Neural progenitor cell (in vitro differentiated cells): Measurements from ENCODE around the gene PRTFDC1. TPM values are rescaled to one million over a fixed set of nuclear protein-coding genes. Genes with fewer than 3 reads are reported as not detected.

Source experiments
- DNase-seq: peaks from one replicate; pipeline ENCODE4 v3.0.0-alpha.2; 2016; ENCODE audit warnings: low spot score
- H2AFZ ChIP-seq: fragments of 200-600 bp; sonication (generic); replicated peaks from 2 replicates; pipeline ENCODE4 v1.6.1; 2016; ENCODE audit warnings: antibody characterized with exemption
- H3F3A ChIP-seq: fragments of 200-600 bp; sonication (generic); 2 replicates; pipeline ENCODE4 v1.6.1; 2016; ENCODE audit warnings: antibody characterized with exemption, low read depth
- H3K27ac ChIP-seq: fragments of 200-600 bp; sonication (generic); 2 replicates; pipeline ENCODE4 v1.5.1; 2016; ENCODE audit warnings: mild to moderate bottlenecking
- H3K27me3 ChIP-seq: fragments of 200-600 bp; sonication (generic); 2 replicates; pipeline ENCODE4 v1.6.1; 2016; ENCODE audit warnings: mild to moderate bottlenecking, moderate library complexity
- H3K36me3 ChIP-seq: fragments of 200-600 bp; sonication (generic); 2 replicates; pipeline ENCODE4 v1.5.1; 2016
- H3K4me1 ChIP-seq: fragments of 200-600 bp; sonication (generic); 2 replicates; pipeline ENCODE4 v1.6.1; 2016; ENCODE audit warnings: mixed run types
- H3K4me2 ChIP-seq: fragments of 200-600 bp; sonication (generic); 2 replicates; pipeline ENCODE4 v1.6.1; 2016
- H3K4me3 ChIP-seq: fragments of 200-600 bp; sonication (generic); 2 replicates; pipeline ENCODE4 v1.5.1; 2016
- H3K79me2 ChIP-seq: fragments of 200-600 bp; sonication (generic); 2 replicates; pipeline ENCODE4 v1.6.1; 2016; ENCODE audit warnings: low read depth
- H3K9ac ChIP-seq: fragments of 200-600 bp; sonication (generic); 2 replicates; pipeline ENCODE4 v1.6.1; 2016
- H3K9me3 ChIP-seq: fragments of 200-600 bp; sonication (generic); 2 replicates; pipeline ENCODE4 v1.5.1; 2016; ENCODE audit warnings: low read depth
- H4K20me1 ChIP-seq: fragments of 200-600 bp; sonication (generic); 2 replicates; pipeline ENCODE4 v1.6.1; 2016; ENCODE audit warnings: low read depth
- H3K27ac Mint-ChIP-seq: 3 replicates; pipeline ENCODE4 v1.8.0; 2021; ENCODE audit warnings: mixed read lengths
- H3K27me3 Mint-ChIP-seq: 2 replicates; pipeline ENCODE4 v1.8.0; 2022; ENCODE audit warnings: low read depth, mild to moderate bottlenecking, inconsistent platforms, moderate library complexity, mixed read lengths; ENCODE audit not compliant: insufficient read depth
- H3K36me3 Mint-ChIP-seq: 3 replicates; pipeline ENCODE4 v1.8.0; 2021; ENCODE audit warnings: mixed read lengths
- H3K4me1 Mint-ChIP-seq: 3 replicates; pipeline ENCODE4 v1.8.0; 2021; ENCODE audit warnings: mixed read lengths
- H3K4me3 Mint-ChIP-seq: 3 replicates; pipeline ENCODE4 v1.8.0; 2021; ENCODE audit warnings: mild to moderate bottlenecking, moderate library complexity, mixed read lengths
- H3K9me3 Mint-ChIP-seq: 3 replicates; pipeline ENCODE4 v1.8.0; 2020; ENCODE audit warnings: mixed read lengths
- CTCF ChIP-seq: fragments of 200-600 bp; sonication (generic); IDR thresholded peaks from 2 replicates; pipeline ENCODE4 v1.5.1; 2017; ENCODE audit warnings: antibody characterized with exemption, mild to moderate bottlenecking
- EZH2 ChIP-seq: fragments of 200-600 bp; sonication (generic); IDR thresholded peaks from 2 replicates; pipeline ENCODE4 v1.6.1; 2017; ENCODE audit warnings: antibody characterized with exemption, mild to moderate bottlenecking, moderate library complexity
- EZH2phosphoT487 ChIP-seq: fragments of 200-600 bp; sonication (generic); IDR thresholded peaks from 2 replicates; pipeline ENCODE4 v1.6.1; 2017; ENCODE audit warnings: antibody characterized with exemption
- total RNA-seq: library from RNA; depleted of rRNA; stranded (reverse); fragments of >200 nt; gene quantifications from 2 replicates; pipeline ENCODE4 v1.2.3, GENCODE V29; 2015; ENCODE audit warnings: low replicate concordance

The PRTFDC1 gene
- total RNA-seq, 1 donor from 2014 or later = 37.7 TPM

- Histone ChIP-seq H3F3A (no peaks in the 10 kb centered on the region), H3K9me3 (no peaks in the 10 kb centered on the region), H3K79me2 (no peaks in the 10 kb centered on the region), H3K36me3 (no peaks in the 10 kb centered on the region), H3K27me3 (no peaks in the 10 kb centered on the region), H3K9ac (no peak overlapping the region), H3K27ac (no peak overlapping the region), H3K4me1 (no peaks in the 10 kb centered on the region), H3K4me3 (no peak overlapping the region), H2AFZ (no peak overlapping the region), H3K4me2 (no peak overlapping the region), H4K20me1 (no peaks in the 10 kb centered on the region)
- TF ChIP-seq CTCF (no peak), EZH2phosphoT487 (no peak), EZH2 (no peak)
- DNase-seq = no peak
- H3K27ac Mint-ChIP-seq = no peak overlapping the region
- no peaks in the 10 kb centered on the region for H3K27me3 Mint-ChIP-seq
- no peaks in the 10 kb centered on the region for H3K9me3 Mint-ChIP-seq
- H3K4me3 Mint-ChIP-seq = no peak overlapping the region
- peaks cover 18% of the 10 kb centered on the region for H3K4me1 Mint-ChIP-seq
- H3K36me3 Mint-ChIP-seq = no peaks in the 10 kb centered on the region
Observed at GRCh38 chr10:24899571-24899970, 52.8 kb downstream of the PRTFDC1 start.

- Mint-ChIP-seq H3K4me1 (peaks cover 18% of the 10 kb centered on the region), H3K27me3 (no peaks in the 10 kb centered on the region), H3K36me3 (no peaks in the 10 kb centered on the region), H3K27ac (no peak overlapping the region), H3K4me3 (no peak overlapping the region), H3K9me3 (no peaks in the 10 kb centered on the region)
- no peaks in the 10 kb centered on the region for H3K27me3 ChIP-seq
- H3K4me2 ChIP-seq = no peak overlapping the region
- no peak for DNase-seq
- no peak overlapping the region for H3K9ac ChIP-seq
- H3F3A ChIP-seq = no peaks in the 10 kb centered on the region
- no peak overlapping the region for H2AFZ ChIP-seq
- TF ChIP-seq EZH2phosphoT487 = no peak
- H3K4me3 ChIP-seq = no peak overlapping the region
- H3K27ac ChIP-seq = no peak overlapping the region
- H3K79me2 ChIP-seq = no peaks in the 10 kb centered on the region
- H3K4me1 ChIP-seq = no peaks in the 10 kb centered on the region
- no peaks in the 10 kb centered on the region for H3K9me3 ChIP-seq
- H3K36me3 ChIP-seq = no peaks in the 10 kb centered on the region
- no peaks in the 10 kb centered on the region for H4K20me1 ChIP-seq
Observed at GRCh38 chr10:24898501-24898900, 53.9 kb downstream of the PRTFDC1 start.

GRCh38 chr10:24897326-24897926 lies 55.0 kb downstream of the PRTFDC1 start:
- Mint-ChIP-seq H3K27ac (no peak overlapping the region), H3K4me3 (no peak overlapping the region), H3K9me3 (no peaks in the 10 kb centered on the region), H3K27me3 (no peaks in the 10 kb centered on the region), H3K4me1 (peaks cover 17% of the 10 kb centered on the region), H3K36me3 (no peaks in the 10 kb centered on the region)
- Histone ChIP-seq H3K4me1 (no peaks in the 10 kb centered on the region), H3K36me3 (no peaks in the 10 kb centered on the region), H3K79me2 (no peaks in the 10 kb centered on the region), H4K20me1 (no peaks in the 10 kb centered on the region), H3F3A (no peaks in the 10 kb centered on the region), H3K9ac (no peak overlapping the region), H2AFZ (no peak overlapping the region), H3K4me2 (no peak overlapping the region), H3K27me3 (no peaks in the 10 kb centered on the region), H3K4me3 (no peak overlapping the region), H3K27ac (no peak overlapping the region), H3K9me3 (no peaks in the 10 kb centered on the region)
- TF ChIP-seq CTCF (no peak), EZH2 (no peak), EZH2phosphoT487 (no peak)
- no peak for DNase-seq

- Mint-ChIP-seq H3K27me3 (no peaks in the 10 kb centered on the region), H3K27ac (peak overlapping the region; percentile 60), H3K9me3 (no peaks in the 10 kb centered on the region), H3K4me3 (no peak overlapping the region), H3K36me3 (no peaks in the 10 kb centered on the region), H3K4me1 (peaks cover 9% of the 10 kb centered on the region)
- H3K9ac ChIP-seq = no peak overlapping the region
- H3K4me3 ChIP-seq = no peak overlapping the region
- no peak overlapping the region for H2AFZ ChIP-seq
- no peak for TF ChIP-seq EZH2phosphoT487
- TF ChIP-seq CTCF = no peak
- no peak for TF ChIP-seq EZH2
- H3K9me3 ChIP-seq = no peaks in the 10 kb centered on the region
- no peaks in the 10 kb centered on the region for H3K36me3 ChIP-seq
- no peak for DNase-seq
- H3K4me1 ChIP-seq = no peaks in the 10 kb centered on the region
- H3K4me2 ChIP-seq = no peak overlapping the region
- H3F3A ChIP-seq = no peaks in the 10 kb centered on the region
- H3K79me2 ChIP-seq = no peaks in the 10 kb centered on the region
- H3K27ac ChIP-seq = no peak overlapping the region
- H4K20me1 ChIP-seq = no peaks in the 10 kb centered on the region
- H3K27me3 ChIP-seq = no peaks in the 10 kb centered on the region
Observed at GRCh38 chr10:24894728-24895127, 57.7 kb downstream of the PRTFDC1 start.
